ENCODE data around the gene UBA6. TPM values are rescaled to one million over a fixed set of nuclear protein-coding genes. Genes with fewer than 3 reads are reported as not detected.

Gene UBA6
- total RNA-seq = 40.6 and 75.2 TPM in 2 replicates
- 17.9 and 19.8 TPM in 2 replicates for polyA plus RNA-seq

- Histone ChIP-seq H3K9me3 (ENCODE audit: low read depth) (no peaks in the 10 kb centered on the region), H3K27ac (peak within 1 kb of the TSS; percentile 81), H3K4me3 (peak within 1 kb of the TSS; percentile 68), H3K4me1 (ENCODE audit: low read depth) (peaks cover 4% of the 10 kb centered on the region), H3K27me3 (no peaks in the 10 kb centered on the region), H3K36me3 (no peaks in the 10 kb centered on the region)
- TF ChIP-seq CTCF (IDR thresholded peaks at IDR 0.05; ENCODE audit: low read depth, low read length) = peak; percentile 38
- peak; percentile 97 to 98 for DNase-seq (ENCODE audit: low read depth in 1 of 2, low spot score in 1 of 2)
Observed at GRCh38 chr4:67700738-67701516, at the start of gene UBA6. TSS of gene UBA6 (minus strand) at chr4:67701155. CDS start at chr4:67701119, 36 bp downstream.

- DNase-seq (ENCODE audit: low read depth in 1 of 2, low spot score in 1 of 2) = no peak
- no peak overlapping the region for H3K27ac ChIP-seq
- no peak overlapping the region for H3K4me3 ChIP-seq
- H3K4me1 ChIP-seq (ENCODE audit: low read depth) = no peaks in the 10 kb centered on the region
- no peaks in the 10 kb centered on the region for H3K36me3 ChIP-seq
- no peaks in the 10 kb centered on the region for H3K9me3 ChIP-seq (ENCODE audit: low read depth)
- TF ChIP-seq CTCF (IDR thresholded peaks at IDR 0.05; ENCODE audit: low read depth, low read length) = no peak
- H3K27me3 ChIP-seq = no peaks in the 10 kb centered on the region
Observed at GRCh38 chr4:67750691-67751090, 49.7 kb upstream of the UBA6 start.

- Histone ChIP-seq H3K27ac (no peak overlapping the region), H3K36me3 (no peaks in the 10 kb centered on the region), H3K4me1 (ENCODE audit: low read depth) (no peaks in the 10 kb centered on the region), H3K27me3 (no peaks in the 10 kb centered on the region), H3K4me3 (no peak overlapping the region), H3K9me3 (ENCODE audit: low read depth) (no peaks in the 10 kb centered on the region)
- TF ChIP-seq CTCF (IDR thresholded peaks at IDR 0.05; ENCODE audit: low read depth, low read length) = no peak
- DNase-seq (ENCODE audit: low read depth in 1 of 2, low spot score in 1 of 2) = no peak
Observed at GRCh38 chr4:67749286-67749685, 48.3 kb upstream of the UBA6 start.

- no peak overlapping the region for H3K27ac ChIP-seq
- peak; percentile 50 for TF ChIP-seq CTCF (IDR thresholded peaks at IDR 0.05; ENCODE audit: low read depth, low read length)
Observed at GRCh38 chr4:67746797-67747495, 46.0 kb upstream of the UBA6 start.

GRCh38 chr4:67744561-67745283 lies 43.8 kb upstream of the UBA6 start:
- no peak for DNase-seq (ENCODE audit: low read depth in 1 of 2, low spot score in 1 of 2)
- no peaks in the 10 kb centered on the region for H3K4me1 ChIP-seq (ENCODE audit: low read depth)
- no peaks in the 10 kb centered on the region for H3K27me3 ChIP-seq
- no peaks in the 10 kb centered on the region for H3K9me3 ChIP-seq (ENCODE audit: low read depth)
- H3K4me3 ChIP-seq = no peak overlapping the region
- no peak overlapping the region for H3K27ac ChIP-seq
- no peak for TF ChIP-seq CTCF (IDR thresholded peaks at IDR 0.05; ENCODE audit: low read depth, low read length)
- no peaks in the 10 kb centered on the region for H3K36me3 ChIP-seq

More at GRCh38 chr4:67746797-67747495, 46.0 kb upstream of the UBA6 start:
- no peaks in the 10 kb centered on the region for H3K27me3 ChIP-seq
- peak; percentile 38 to 56 for DNase-seq (ENCODE audit: low read depth in 1 of 2, low spot score in 1 of 2)
- no peak overlapping the region for H3K4me3 ChIP-seq
- no peaks in the 10 kb centered on the region for H3K36me3 ChIP-seq
- no peaks in the 10 kb centered on the region for H3K9me3 ChIP-seq (ENCODE audit: low read depth)
- no peaks in the 10 kb centered on the region for H3K4me1 ChIP-seq (ENCODE audit: low read depth)

Data from cardiac muscle cell (in vitro differentiated cells and primary cell).